Glutamatergic neuron (in vitro differentiated cells): Measurements from ENCODE around the gene HELT. TPM values are rescaled to one million over a fixed set of nuclear protein-coding genes. Genes with fewer than 3 reads are reported as not detected.
"Not testable (repeated sequence)": the region's sequence is repeated elsewhere in the genome, so short reads cannot be mapped to it uniquely, and the experiment has no call there.

Experiments
- DNase-seq: peaks from one replicate; pipeline ENCODE4 v3.0.0; 2022
- H3K27ac Mint-ChIP-seq: one replicate; pipeline ENCODE4 v1.8.0; 2020; ENCODE audit warnings: mild to moderate bottlenecking, mixed read lengths, inconsistent platforms; ENCODE audit not compliant: unreplicated experiment
- H3K27me3 Mint-ChIP-seq: one replicate; pipeline ENCODE4 v1.8.0; 2020; ENCODE audit warnings: mild to moderate bottlenecking, moderate library complexity, mixed read lengths, inconsistent platforms; ENCODE audit not compliant: unreplicated experiment
- H3K36me3 Mint-ChIP-seq: one replicate; pipeline ENCODE4 v1.8.0; 2020; ENCODE audit warnings: mild to moderate bottlenecking, mixed read lengths, inconsistent platforms; ENCODE audit not compliant: unreplicated experiment
- H3K4me1 Mint-ChIP-seq: one replicate; pipeline ENCODE4 v1.8.0; 2020; ENCODE audit warnings: mild to moderate bottlenecking, low read depth, mixed read lengths, inconsistent platforms; ENCODE audit not compliant: unreplicated experiment
- H3K4me3 Mint-ChIP-seq: one replicate; pipeline ENCODE4 v1.8.0; 2020; ENCODE audit warnings: mild to moderate bottlenecking, mixed read lengths, inconsistent platforms; ENCODE audit not compliant: unreplicated experiment
- H3K9me3 Mint-ChIP-seq: one replicate; pipeline ENCODE4 v1.8.0; 2020; ENCODE audit warnings: mild to moderate bottlenecking, moderate library complexity, mixed read lengths, inconsistent platforms; ENCODE audit not compliant: unreplicated experiment
- total RNA-seq: library from RNA; stranded (reverse); fragmentation: NEBNext Ultra II Directional; extraction: Animal tissue kit (Norgen Biotek cat#: 25700); gene quantifications from one replicate; pipeline ENCODE4 v1.2.1, GENCODE V29; 2021; ENCODE audit not compliant: unreplicated experiment
- TF ChIP-seq, protein P1 (sequence below): fragments of 200-600 bp; sonication (generic); IDR thresholded peaks from one replicate; pipeline ENCODE4 v1.5.0; 2021; ENCODE audit not compliant: partially characterized antibody, unreplicated experiment

HELT gene
- total RNA-seq, 1 donor from 2014 or later, result not detected

DNA sequence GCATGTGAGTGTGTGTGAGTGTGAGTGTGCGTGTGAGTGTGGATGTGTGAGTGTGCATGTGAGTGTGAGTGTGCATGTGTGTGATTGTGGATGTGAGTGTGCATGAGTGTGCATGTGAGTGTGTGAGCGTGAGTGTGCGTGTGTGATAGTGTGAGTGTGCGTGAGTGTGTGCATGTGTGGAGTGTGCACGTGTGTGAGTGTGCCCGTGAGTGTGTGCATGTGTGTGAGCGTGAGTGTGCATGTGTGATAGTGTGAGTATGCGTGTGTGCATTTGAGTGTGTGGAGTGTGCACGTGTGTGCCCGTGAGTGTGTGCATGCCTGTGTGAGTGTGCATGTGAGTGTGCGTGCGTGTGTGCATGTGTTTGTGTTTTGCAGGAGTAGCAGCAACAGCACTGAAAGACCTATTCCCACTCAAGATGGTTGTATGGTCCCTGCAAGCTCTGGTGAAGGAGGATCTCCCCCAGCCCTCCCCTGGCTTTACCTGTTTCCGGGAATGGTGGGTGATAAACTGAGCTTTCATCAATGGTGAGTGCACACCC is 30.7 kb upstream of the HELT start:
- DNase-seq, result no peak
- no peaks in the 10 kb centered on the region for H3K9me3 Mint-ChIP-seq
- TF ChIP-seq, protein P1, sequence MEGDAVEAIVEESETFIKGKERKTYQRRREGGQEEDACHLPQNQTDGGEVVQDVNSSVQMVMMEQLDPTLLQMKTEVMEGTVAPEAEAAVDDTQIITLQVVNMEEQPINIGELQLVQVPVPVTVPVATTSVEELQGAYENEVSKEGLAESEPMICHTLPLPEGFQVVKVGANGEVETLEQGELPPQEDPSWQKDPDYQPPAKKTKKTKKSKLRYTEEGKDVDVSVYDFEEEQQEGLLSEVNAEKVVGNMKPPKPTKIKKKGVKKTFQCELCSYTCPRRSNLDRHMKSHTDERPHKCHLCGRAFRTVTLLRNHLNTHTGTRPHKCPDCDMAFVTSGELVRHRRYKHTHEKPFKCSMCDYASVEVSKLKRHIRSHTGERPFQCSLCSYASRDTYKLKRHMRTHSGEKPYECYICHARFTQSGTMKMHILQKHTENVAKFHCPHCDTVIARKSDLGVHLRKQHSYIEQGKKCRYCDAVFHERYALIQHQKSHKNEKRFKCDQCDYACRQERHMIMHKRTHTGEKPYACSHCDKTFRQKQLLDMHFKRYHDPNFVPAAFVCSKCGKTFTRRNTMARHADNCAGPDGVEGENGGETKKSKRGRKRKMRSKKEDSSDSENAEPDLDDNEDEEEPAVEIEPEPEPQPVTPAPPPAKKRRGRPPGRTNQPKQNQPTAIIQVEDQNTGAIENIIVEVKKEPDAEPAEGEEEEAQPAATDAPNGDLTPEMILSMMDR, result no peak
- no peak overlapping the region for H3K27ac Mint-ChIP-seq
- H3K27me3 Mint-ChIP-seq, result no peaks in the 10 kb centered on the region
- H3K4me3 Mint-ChIP-seq, result no peak overlapping the region
- H3K4me1 Mint-ChIP-seq, result no peaks in the 10 kb centered on the region
- H3K36me3 Mint-ChIP-seq, result no peaks in the 10 kb centered on the region

GRCh38 chr4:184988611-184989010 is 29.7 kb upstream of the HELT start:
- DNase-seq, result no peak
- Mint-ChIP-seq H3K27ac (no peak overlapping the region), H3K36me3 (no peaks in the 10 kb centered on the region), H3K4me3 (no peak overlapping the region), H3K27me3 (no peaks in the 10 kb centered on the region), H3K9me3 (no peaks in the 10 kb centered on the region), H3K4me1 (no peaks in the 10 kb centered on the region)
- TF ChIP-seq, protein P1, result no peak

- not testable (repeated sequence) for H3K36me3 Mint-ChIP-seq, H3K27ac Mint-ChIP-seq, DNase-seq, H3K9me3 Mint-ChIP-seq, H3K4me3 Mint-ChIP-seq, H3K4me1 Mint-ChIP-seq, H3K27me3 Mint-ChIP-seq
Measured at GRCh38 chr4:184989283-184989682, 29.0 kb upstream of the HELT start.

DNA sequence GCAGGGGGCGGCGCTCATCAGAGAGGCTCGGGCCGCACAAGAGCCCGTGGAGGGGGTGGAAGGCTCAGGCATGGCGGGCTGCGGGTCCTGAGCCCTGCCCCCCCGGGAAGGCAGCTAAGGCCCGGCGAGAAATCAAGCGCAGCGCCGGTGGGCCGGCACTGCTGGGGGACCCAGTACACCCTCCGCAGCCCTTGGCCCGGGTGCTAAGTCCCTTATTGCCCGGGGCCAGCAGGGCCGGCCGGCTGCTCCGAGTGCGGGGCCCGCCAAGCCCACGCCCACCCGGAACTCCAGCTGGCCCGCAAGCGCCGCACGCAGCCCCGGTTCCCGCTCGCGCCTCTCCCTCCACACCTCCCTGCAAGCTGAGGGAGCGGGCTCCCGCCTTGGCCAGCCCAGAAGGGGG is 28.2 kb upstream of the HELT start:
- not testable (repeated sequence) for H3K36me3 Mint-ChIP-seq, H3K4me1 Mint-ChIP-seq, H3K9me3 Mint-ChIP-seq, H3K27ac Mint-ChIP-seq, H3K4me3 Mint-ChIP-seq, H3K27me3 Mint-ChIP-seq, DNase-seq

DNA sequence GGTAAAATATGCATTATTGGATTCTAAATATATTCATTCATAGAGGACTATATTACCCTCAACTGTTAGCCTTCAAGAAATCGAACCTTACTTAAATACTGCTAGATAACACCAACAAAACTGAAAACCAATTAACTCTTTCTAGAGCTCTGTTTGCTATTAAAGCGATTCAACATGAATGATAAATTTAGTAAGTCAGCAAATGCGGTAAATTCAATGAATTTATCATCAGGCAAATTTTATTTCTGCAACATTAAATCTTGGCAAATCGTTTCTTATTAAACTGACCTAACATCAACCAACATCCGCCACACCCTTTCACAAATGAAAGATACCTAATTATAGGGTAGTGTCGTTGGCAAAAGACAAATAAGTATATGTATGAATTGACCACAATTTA is 26.4 kb upstream of the HELT start:
- H3K36me3 Mint-ChIP-seq, result no peaks in the 10 kb centered on the region
- TF ChIP-seq, protein P1, result no peak
- no peaks in the 10 kb centered on the region for H3K27me3 Mint-ChIP-seq
- no peak overlapping the region for H3K27ac Mint-ChIP-seq
- H3K9me3 Mint-ChIP-seq, result no peaks in the 10 kb centered on the region
- H3K4me3 Mint-ChIP-seq, result no peak overlapping the region
- DNase-seq, result no peak
- H3K4me1 Mint-ChIP-seq, result no peaks in the 10 kb centered on the region

- Mint-ChIP-seq H3K27ac (no peak overlapping the region), H3K27me3 (no peaks in the 10 kb centered on the region)
- no peak for DNase-seq
Measured at GRCh38 chr4:184992422-184992821, 25.9 kb upstream of the HELT start.

More at GRCh38 chr4:184992422-184992821, 25.9 kb upstream of the HELT start:
- H3K9me3 Mint-ChIP-seq, result no peaks in the 10 kb centered on the region
- TF ChIP-seq, protein P1, result no peak
- H3K4me3 Mint-ChIP-seq, result no peak overlapping the region
- H3K4me1 Mint-ChIP-seq, result no peaks in the 10 kb centered on the region
- no peaks in the 10 kb centered on the region for H3K36me3 Mint-ChIP-seq
